Uterus (tissue), 4 donors: ENCODE results near the gene CDH12. TPM values are rescaled to one million over a fixed set of nuclear protein-coding genes. Genes with fewer than 3 reads are reported as not detected.
"Not testable (repeated sequence)": the region's sequence is repeated elsewhere in the genome, so short reads cannot be mapped to it uniquely, and the experiment has no call there.

ENCODE experiments used
- DNase-seq, 2 donors: peaks; one replicate each; pipeline ENCODE4 v3.0.0-alpha.2; 2019 to 2020
- H3K27ac ChIP-seq, 2 donors: fragments of 200-600 bp; sonication (generic); 1 replicate in 1 of 2; 2 replicates in 1 of 2; pipeline ENCODE4 v1.5.1; 2016 to 2018
- H3K27me3 ChIP-seq, 2 donors: fragments of 200-600 bp; sonication (generic); one replicate each; pipeline ENCODE4 v1.5.1; 2018 to 2019; ENCODE audit warnings: control low read depth in 1 of 2
- H3K36me3 ChIP-seq, 2 donors: fragments of 200-600 bp; sonication (generic); one replicate each; pipeline ENCODE4 v1.5.1; 2019; ENCODE audit warnings: control low read depth in 1 of 2
- H3K4me1 ChIP-seq, 2 donors: fragments of 200-600 bp; sonication (generic); one replicate each; pipeline ENCODE4 v1.5.1; 2018 to 2019; ENCODE audit warnings: control low read depth in 1 of 2
- H3K4me3 ChIP-seq, 2 donors: fragments of 200-600 bp; sonication (generic); 1 replicate in 1 of 2; 2 replicates in 1 of 2; pipeline ENCODE4 v1.5.1; 2018 to 2019; ENCODE audit warnings: mild to moderate bottlenecking in 1 of 2
- H3K9me3 ChIP-seq, 2 donors: fragments of 200-600 bp; sonication (generic); one replicate each; pipeline ENCODE4 v1.5.1; 2019; ENCODE audit warnings: control low read depth in 1 of 2
- POLR2A ChIP-seq, 2 donors: fragments of 450-650 bp; IDR thresholded peaks; one replicate each; pipeline ENCODE4 v1.6.1; 2016; ENCODE audit warnings: antibody characterized with exemption in 2 of 2, mild to moderate bottlenecking in 1 of 2, moderate library complexity in 1 of 2
- intact Hi-C: fragments of 100-400 bp; cut with DNase I; formaldehyde crosslinking; loops from one replicate; pipeline ENCODE4 v1.15.1; 2023; ENCODE audit warnings: low total_unique reads
- total RNA-seq, 4 donors: library from RNA; depleted of rRNA in 3 of 4; stranded (reverse); fragments of >200 nt in 3 of 4; gene quantifications; one replicate each; pipeline versions ENCODE4 v1.1.0 to v1.2.4, GENCODE V29; 2014 to 2023
- TF ChIP-seq, protein P1 (sequence below), 4 experiments: fragments of 200-600 bp in 2 of 4; fragments of 450-650 bp in 2 of 4; sonication (generic) in 2 of 4; IDR thresholded peaks; one replicate each; pipeline ENCODE4 v1.5.1; 2016 to 2019; ENCODE audit warnings: antibody characterized with exemption in 4 of 4, mild to moderate bottlenecking in 2 of 4, moderate library complexity in 1 of 4
- donor health status: DM: yes; HTN: yes; CAD: no.

Gene CDH12
- total RNA-seq, 4 donors from 2014 or later = 0.37 to 2.0 TPM; not detected in 2

DNA sequence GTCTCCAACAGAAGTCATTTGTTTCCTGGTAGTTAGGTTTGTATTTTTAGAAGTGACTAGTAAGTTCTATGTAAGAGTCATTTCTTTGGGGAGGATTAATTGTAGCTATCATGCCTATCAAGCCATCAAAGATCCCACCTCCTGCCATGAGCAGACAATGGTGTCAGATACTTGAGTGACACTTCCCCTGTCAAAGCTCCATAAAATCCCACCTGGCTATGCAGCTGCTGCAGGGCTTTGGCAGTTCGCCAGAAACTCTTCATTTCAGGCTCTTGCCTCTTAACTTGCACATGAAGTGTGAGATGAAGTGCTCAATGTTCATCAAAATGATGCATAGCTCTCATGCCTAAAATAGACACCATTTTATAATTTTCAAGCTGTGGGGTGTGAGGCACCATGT lies 312.1 kb downstream of the CDH12 start:
- Histone ChIP-seq H3K36me3 (no peaks in the 10 kb centered on the region), H3K27me3 (no peaks in the 10 kb centered on the region), H3K4me1 (no peaks in the 10 kb centered on the region), H3K4me3 (no peak overlapping the region), H3K9me3 (no peaks in the 10 kb centered on the region), H3K27ac (no peak overlapping the region)
- intact Hi-C loops = no loop called here
- TF ChIP-seq, protein P1, sequence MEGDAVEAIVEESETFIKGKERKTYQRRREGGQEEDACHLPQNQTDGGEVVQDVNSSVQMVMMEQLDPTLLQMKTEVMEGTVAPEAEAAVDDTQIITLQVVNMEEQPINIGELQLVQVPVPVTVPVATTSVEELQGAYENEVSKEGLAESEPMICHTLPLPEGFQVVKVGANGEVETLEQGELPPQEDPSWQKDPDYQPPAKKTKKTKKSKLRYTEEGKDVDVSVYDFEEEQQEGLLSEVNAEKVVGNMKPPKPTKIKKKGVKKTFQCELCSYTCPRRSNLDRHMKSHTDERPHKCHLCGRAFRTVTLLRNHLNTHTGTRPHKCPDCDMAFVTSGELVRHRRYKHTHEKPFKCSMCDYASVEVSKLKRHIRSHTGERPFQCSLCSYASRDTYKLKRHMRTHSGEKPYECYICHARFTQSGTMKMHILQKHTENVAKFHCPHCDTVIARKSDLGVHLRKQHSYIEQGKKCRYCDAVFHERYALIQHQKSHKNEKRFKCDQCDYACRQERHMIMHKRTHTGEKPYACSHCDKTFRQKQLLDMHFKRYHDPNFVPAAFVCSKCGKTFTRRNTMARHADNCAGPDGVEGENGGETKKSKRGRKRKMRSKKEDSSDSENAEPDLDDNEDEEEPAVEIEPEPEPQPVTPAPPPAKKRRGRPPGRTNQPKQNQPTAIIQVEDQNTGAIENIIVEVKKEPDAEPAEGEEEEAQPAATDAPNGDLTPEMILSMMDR (IDR thresholded peaks at IDR 0.05) = no peak
- TF ChIP-seq POLR2A (IDR thresholded peaks at IDR 0.05) = no peak
- no peak for DNase-seq

DNA sequence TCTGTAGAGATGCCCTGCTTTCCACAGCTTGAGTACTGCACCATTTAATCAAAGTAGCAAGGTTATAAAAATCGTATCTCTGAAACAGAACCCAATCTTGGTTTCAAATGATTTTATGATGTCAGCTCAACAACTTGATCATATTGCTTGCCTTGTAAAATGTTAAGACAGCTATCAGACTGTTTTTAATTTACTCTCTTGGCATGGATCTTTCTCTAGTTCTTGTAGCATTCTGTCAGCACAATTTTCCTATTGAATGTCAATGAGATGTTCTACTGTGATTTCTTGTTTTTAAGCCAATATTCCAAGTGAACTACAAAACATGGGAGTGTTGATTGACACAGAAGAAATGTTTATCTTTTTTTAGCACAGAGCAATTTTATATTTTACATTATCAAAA lies 313.4 kb downstream of the CDH12 start:
- Histone ChIP-seq H3K36me3 (no peaks in the 10 kb centered on the region), H3K27me3 (no peaks in the 10 kb centered on the region), H3K4me3 (no peak overlapping the region), H3K4me1 (no peaks in the 10 kb centered on the region), H3K27ac (no peak overlapping the region), H3K9me3 (no peaks in the 10 kb centered on the region)
- DNase-seq = no peak
- intact Hi-C loops = no loop called here
- no peak for TF ChIP-seq POLR2A (IDR thresholded peaks at IDR 0.05)
- TF ChIP-seq, protein P1 (IDR thresholded peaks at IDR 0.05) = no peak

DNA sequence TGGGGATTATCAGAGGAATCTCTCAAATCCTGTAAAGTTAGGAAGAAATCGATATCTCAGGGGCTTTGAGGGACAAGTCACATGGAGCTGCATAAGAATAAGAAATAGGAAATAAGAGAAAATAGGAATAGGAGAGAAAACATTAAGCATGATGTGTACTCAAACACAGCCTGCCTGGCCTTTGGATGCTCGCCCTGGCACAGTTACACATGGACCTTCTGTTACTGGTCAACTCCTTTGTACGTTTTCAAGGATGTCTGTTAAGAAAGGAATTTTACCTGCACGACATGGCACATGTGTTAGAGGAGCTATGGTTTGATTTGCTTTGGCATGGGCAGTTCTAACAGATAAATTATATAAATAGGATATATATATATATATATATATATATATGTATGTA lies 321.2 kb downstream of the CDH12 start:
- H3K36me3 ChIP-seq = no peaks in the 10 kb centered on the region
- H3K9me3 ChIP-seq = no peaks in the 10 kb centered on the region
- H3K4me1 ChIP-seq = no peaks in the 10 kb centered on the region
- intact Hi-C loops = no loop called here
- no peak for TF ChIP-seq POLR2A (IDR thresholded peaks at IDR 0.05)
- TF ChIP-seq, protein P1 (IDR thresholded peaks at IDR 0.05) = no peak
- no peak for DNase-seq
- no peak overlapping the region for H3K4me3 ChIP-seq
- H3K27me3 ChIP-seq = no peaks in the 10 kb centered on the region
- no peak overlapping the region for H3K27ac ChIP-seq

DNA sequence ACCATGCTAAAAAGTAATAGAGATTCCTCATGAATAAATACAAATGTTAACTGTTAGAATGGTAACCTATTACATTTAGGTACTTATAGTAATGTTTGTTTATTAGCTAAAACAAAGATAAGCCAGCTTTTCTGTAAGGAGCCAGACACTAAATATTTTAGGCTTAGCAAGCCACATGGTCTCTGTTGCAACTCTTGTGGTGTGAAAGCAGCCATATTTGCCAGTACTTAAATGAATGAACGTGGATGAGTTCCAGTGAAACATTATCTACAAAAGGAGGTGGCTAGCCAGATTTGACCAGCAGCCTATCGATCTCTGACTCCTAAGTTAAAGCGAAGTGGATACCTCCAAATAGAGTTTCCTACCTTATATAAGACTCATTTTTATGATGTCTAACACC lies 331.6 kb downstream of the CDH12 start:
- Histone ChIP-seq H3K36me3 (no peaks in the 10 kb centered on the region), H3K27me3 (no peaks in the 10 kb centered on the region), H3K9me3 (no peaks in the 10 kb centered on the region), H3K4me1 (no peaks in the 10 kb centered on the region), H3K27ac (no peak overlapping the region), H3K4me3 (no peak overlapping the region)
- no peak for TF ChIP-seq POLR2A (IDR thresholded peaks at IDR 0.05)
- TF ChIP-seq, protein P1 (IDR thresholded peaks at IDR 0.05) = no peak
- DNase-seq = no peak
- intact Hi-C loops = no loop called here

DNA sequence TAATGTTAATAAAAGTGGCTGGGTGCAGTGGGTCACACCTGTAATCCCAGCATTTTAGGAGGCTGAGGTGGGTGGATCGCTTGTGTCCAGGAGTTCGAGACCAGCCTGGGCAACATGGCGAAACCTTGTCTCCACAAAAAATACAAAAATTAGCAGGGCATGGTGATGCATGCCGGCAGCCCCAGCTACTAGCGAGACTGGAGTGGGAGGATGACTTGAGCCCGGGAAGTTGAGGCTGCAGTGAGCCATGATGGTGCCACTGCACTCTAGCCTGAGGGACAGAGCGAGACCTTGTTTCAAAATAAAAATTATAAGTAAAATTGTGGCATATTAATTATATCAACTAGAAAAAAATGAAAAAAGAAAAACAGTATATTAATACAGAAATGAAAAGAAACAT lies 336.6 kb downstream of the CDH12 start:
- H3K9me3 ChIP-seq, H3K27me3 ChIP-seq, H3K4me3 ChIP-seq: not testable (repeated sequence)

DNA sequence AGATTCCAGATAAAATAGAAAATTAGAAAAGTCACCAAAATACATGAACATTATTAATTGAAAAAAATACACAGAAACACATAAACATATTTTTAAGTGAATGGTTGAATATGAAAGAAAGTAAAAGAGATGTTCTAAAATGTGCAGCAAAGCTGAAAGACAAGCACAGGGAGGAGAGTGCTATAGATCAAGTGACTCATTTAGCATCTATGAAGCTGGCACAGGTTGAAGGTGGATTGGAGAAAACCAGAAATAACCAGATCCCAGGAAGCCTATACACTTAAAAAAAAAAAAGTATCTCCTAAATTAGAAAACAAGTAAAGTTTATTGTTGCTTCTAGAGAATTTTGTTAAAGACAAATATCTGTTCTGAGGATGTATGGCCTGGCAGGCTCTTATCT lies 338.9 kb downstream of the CDH12 start:
- no peak for DNase-seq
- H3K36me3 ChIP-seq = no peaks in the 10 kb centered on the region
- TF ChIP-seq, protein P1 (IDR thresholded peaks at IDR 0.05) = no peak
- TF ChIP-seq POLR2A (IDR thresholded peaks at IDR 0.05) = no peak
- H3K4me1 ChIP-seq = no peaks in the 10 kb centered on the region
- intact Hi-C loops = no loop called here
- no peak overlapping the region for H3K4me3 ChIP-seq
- no peaks in the 10 kb centered on the region for H3K9me3 ChIP-seq
- no peak overlapping the region for H3K27ac ChIP-seq
- no peaks in the 10 kb centered on the region for H3K27me3 ChIP-seq

More for the DNA sequence above, 336.6 kb downstream of the CDH12 start:
- H3K36me3 ChIP-seq, H3K4me1 ChIP-seq, H3K27ac ChIP-seq, DNase-seq, intact Hi-C loops: not testable (repeated sequence)
